ENCODE data around the gene GTSE1.

Gene GTSE1

GRCh38 chr22:46275455-46276122 lies 21.1 kb upstream of the GTSE1 start:
- TF ChIP-seq CTCF (IDR thresholded peaks at IDR 0.05; ENCODE audit: extremely low read depth, insufficient read depth, missing control alignments): no peak
- DNase-seq (ENCODE audit: low spot score): no peak
- in situ Hi-C loops (cut with MboI; ENCODE audit: low pct_unique_long_range_greater_than_20kb, low sequenced_read_pairs, unreplicated experiment): no loop called here

GRCh38 chr22:46276563-46276962 lies 20.1 kb upstream of the GTSE1 start:
- in situ Hi-C loops (cut with MboI; ENCODE audit: low pct_unique_long_range_greater_than_20kb, low sequenced_read_pairs, unreplicated experiment): no loop called here
- TF ChIP-seq CTCF (IDR thresholded peaks at IDR 0.05; ENCODE audit: extremely low read depth, insufficient read depth, missing control alignments): no peak
- no peak for DNase-seq (ENCODE audit: low spot score)

- no peak for TF ChIP-seq CTCF (IDR thresholded peaks at IDR 0.05; ENCODE audit: extremely low read depth, insufficient read depth, missing control alignments)
- DNase-seq (ENCODE audit: low spot score): no peak
- in situ Hi-C loops (cut with MboI; ENCODE audit: low pct_unique_long_range_greater_than_20kb, low sequenced_read_pairs, unreplicated experiment): no loop called here
Observed at GRCh38 chr22:46278656-46279645, 17.7 kb upstream of the GTSE1 start.

GRCh38 chr22:46280063-46280817 lies 16.4 kb upstream of the GTSE1 start:
- TF ChIP-seq CTCF (IDR thresholded peaks at IDR 0.05; ENCODE audit: extremely low read depth, insufficient read depth, missing control alignments): no peak
- in situ Hi-C loops (cut with MboI; ENCODE audit: low pct_unique_long_range_greater_than_20kb, low sequenced_read_pairs, unreplicated experiment): no loop called here
- DNase-seq (ENCODE audit: low spot score): no peak

GRCh38 chr22:46280999-46281623 lies 15.6 kb upstream of the GTSE1 start:
- in situ Hi-C loops (cut with MboI; ENCODE audit: low pct_unique_long_range_greater_than_20kb, low sequenced_read_pairs, unreplicated experiment): no loop called here
- DNase-seq (ENCODE audit: low spot score): no peak

More at GRCh38 chr22:46280999-46281623, 15.6 kb upstream of the GTSE1 start:
- no peak for TF ChIP-seq CTCF (IDR thresholded peaks at IDR 0.05; ENCODE audit: extremely low read depth, insufficient read depth, missing control alignments)

Data from GM13977 (cell line).